Stimulated activated CD4-positive, alpha-beta T cell treated with anti-CD3 and anti-CD28 coated beads, Interleukin-2, amount 100 ng/mL, for 48 hours (primary cell): ENCODE data around the gene QRFP.

Source experiments
- DNase-seq, 2 donors: peaks; one replicate each; pipeline ENCODE4 v3.0.0-alpha.2; 2020

The QRFP gene

GRCh38 chr9:130888146-130888885 is 8.3 kb downstream of the QRFP start:
- no peak for DNase-seq

DNA sequence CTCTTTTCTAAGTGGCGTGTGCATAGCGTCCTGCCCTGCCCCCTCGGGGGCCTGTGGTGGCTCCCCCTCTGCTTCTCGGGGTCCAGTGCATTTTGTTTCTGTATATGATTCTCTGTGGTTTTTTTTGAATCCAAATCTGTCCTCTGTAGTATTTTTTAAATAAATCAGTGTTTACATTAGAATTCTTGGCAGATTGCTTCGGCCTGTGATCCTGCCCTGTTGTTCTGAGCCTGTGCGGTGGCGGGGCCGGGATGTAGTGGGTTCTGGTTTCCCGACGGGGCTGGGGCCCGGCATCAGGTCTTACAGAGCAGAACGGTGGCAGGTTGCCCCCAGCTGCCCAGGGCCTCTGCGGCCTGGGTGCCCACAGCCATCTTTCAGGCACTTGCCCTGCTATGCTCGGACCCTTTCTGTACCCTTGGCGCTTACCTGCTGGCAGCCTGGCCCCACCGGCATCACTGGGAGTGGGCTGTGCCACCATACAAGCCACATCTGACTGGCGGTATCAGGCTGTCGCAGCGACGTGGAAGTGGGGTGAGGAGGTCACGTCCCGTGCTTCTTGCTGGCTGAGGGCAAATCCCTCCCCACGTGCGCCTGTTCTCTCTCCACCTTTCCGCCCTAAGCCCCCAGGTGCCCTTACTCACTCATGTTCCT is 9.0 kb downstream of the QRFP start:
- DNase-seq, result no peak

- no peak for DNase-seq
These were observed 9.6 kb downstream of the QRFP start for GRCh38 chr9:130886981-130887380.

- DNase-seq, result no peak
These were observed 10.9 kb downstream of the QRFP start for GRCh38 chr9:130885484-130886375.

DNA sequence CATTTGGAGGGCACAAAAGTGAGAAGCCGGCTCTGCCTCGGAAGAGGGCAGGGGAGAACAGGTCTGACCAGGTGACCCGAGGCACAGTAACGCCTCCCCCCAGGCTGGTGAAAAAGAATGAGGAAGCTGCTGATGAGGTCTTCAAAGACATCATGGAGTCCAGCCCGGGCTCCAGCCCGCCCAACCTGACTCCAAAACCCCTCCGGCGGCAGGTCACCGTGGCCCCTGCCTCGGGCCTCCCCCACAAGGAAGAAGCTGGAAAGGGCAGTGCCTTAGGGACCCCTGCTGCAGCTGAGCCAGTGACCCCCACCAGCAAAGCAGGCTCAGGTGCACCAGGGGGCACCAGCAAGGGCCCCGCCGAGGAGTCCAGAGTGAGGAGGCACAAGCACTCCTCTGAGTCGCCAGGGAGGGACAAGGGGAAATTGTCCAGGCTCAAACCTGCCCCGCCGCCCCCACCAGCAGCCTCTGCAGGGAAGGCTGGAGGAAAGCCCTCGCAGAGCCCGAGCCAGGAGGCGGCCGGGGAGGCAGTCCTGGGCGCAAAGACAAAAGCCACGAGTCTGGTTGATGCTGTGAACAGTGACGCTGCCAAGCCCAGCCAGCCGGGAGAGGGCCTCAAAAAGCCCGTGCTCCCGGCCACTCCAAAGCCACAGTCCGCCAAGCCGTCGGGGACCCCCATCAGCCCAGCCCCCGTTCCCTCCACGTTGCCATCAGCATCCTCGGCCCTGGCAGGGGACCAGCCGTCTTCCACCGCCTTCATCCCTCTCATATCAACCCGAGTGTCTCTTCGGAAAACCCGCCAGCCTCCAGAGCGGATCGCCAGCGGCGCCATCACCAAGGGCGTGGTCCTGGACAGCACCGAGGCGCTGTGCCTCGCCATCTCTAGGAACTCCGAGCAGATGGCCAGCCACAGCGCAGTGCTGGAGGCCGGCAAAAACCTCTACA is 11.8 kb downstream of the QRFP start:
- no peak for DNase-seq

DNA sequence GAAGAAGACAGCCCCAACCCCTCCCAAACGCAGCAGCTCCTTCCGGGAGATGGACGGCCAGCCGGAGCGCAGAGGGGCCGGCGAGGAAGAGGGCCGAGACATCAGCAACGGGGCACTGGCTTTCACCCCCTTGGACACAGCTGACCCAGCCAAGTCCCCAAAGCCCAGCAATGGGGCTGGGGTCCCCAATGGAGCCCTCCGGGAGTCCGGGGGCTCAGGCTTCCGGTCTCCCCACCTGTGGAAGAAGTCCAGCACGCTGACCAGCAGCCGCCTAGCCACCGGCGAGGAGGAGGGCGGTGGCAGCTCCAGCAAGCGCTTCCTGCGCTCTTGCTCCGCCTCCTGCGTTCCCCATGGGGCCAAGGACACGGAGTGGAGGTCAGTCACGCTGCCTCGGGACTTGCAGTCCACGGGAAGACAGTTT is 12.5 kb downstream of the QRFP start:
- DNase-seq, result no peak

DNA sequence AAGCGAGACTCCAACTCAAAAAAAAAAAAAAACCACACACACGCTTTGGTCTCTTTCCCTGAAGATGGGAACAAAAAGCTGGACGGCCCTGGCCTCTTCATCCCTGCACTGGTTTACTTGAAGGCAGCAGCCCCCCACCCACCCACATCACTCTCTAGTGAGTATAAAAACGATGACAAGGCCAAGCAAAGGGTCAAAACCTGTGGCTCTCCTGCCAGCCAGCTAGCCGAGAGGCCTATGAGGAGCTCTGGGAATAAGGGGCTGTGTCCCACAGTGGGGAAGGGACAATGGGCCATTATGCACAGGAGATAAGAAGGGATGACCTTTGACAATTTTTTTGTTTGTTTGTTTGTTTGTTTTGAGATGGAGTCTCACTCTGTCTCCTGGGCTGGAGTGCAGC is 13.1 kb downstream of the QRFP start:
- no peak for DNase-seq

DNA sequence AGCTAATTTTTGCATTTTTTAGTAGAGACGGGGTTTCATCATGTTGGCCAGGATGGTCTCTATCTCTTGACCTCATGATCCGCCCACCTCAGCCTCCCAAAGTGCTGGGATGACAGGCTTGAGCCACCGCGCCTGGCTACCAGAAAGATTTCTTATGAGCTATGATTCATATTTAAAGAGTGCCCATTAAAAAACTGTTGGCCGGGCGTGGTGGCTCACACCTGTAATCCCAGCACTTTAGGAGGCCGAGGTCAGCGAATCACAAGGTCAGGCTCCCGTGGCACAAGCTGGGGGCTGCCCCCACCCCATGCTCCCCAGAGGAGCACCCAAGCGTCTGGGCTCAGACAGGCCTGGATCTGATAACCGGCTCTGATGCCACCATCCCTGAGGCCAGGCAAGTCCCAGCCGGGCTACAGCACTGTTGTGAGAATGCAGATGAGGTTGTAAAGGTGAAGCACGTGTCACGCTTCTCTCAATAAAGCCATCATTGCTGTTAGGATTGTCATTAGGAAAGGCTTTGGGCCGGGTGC is 13.9 kb downstream of the QRFP start:
- no peak for DNase-seq

- no peak for DNase-seq
These were observed 15.1 kb downstream of the QRFP start for GRCh38 chr9:130881516-130881915.

- DNase-seq, result no peak
These were observed 15.9 kb downstream of the QRFP start for GRCh38 chr9:130880599-130881220.

- DNase-seq, result no peak
These were observed 16.7 kb downstream of the QRFP start for GRCh38 chr9:130879863-130880411.

DNA sequence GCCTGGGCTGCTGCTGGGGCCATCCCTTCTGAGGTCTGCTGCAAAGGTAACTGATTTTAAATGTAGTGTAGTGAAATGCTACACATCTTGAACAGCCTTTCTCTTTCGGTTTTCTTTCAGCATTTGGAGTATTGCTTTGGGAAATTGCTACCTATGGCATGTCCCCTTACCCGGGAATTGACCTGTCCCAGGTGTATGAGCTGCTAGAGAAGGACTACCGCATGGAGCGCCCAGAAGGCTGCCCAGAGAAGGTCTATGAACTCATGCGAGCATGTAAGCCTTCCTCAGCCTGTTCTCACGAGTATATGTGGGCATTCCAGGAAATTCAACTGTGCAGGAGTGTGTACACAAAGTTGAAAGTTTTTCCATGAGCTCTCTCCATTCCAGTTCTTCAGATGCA is 18.3 kb downstream of the QRFP start:
- no peak for DNase-seq

DNA sequence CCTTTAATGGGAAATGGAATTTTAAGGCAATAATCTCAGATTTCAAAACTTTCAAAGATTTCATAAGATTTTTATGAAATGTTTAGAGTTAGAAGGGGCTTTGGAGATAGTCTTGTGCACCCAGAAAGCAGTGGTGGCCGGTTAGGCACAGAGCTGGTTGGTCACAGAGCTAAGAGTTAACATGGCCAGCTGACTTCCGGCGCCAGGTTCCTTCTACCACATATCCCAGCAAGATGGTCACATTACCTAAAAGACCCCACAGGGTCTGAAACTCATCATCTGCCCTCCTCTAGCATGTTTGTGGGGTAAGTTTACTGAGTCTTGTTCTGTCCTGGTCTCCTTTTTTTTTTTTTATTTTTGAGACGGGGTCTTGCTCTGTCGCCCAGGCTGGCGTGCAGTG is 19.3 kb downstream of the QRFP start:
- DNase-seq, result no peak

DNA sequence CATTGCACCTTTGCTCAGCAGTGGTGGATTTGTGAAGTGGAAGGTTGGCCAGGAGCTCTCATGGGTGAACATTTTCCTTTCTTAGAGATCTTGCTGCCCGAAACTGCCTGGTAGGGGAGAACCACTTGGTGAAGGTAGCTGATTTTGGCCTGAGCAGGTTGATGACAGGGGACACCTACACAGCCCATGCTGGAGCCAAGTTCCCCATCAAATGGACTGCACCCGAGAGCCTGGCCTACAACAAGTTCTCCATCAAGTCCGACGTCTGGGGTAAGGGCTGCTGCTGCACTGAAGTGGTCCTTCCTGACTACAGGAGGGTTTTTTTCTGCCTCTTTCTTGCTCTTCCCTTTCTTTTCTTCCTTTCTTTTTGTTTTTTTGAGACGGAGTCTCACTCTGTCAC is 21.8 kb downstream of the QRFP start:
- DNase-seq, result no peak

DNA sequence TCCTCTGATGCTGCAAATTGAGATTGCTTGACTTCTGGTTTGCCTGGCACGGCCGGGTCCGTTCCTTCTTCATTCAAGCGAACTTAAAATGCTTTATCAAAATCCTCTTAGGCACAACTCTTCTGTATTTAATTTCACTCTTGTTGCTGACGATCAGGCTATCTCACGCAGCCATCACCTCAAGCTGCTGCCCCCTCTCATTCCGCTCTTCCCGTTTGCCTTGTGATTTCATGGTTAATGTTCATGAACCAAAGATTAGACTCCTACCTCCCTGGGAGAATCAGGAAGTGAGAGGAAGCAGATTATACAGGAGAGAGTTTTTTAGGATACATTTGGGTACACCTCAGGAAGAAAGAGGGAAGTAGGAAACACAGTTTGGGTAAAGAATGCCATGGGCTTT is 22.6 kb downstream of the QRFP start:
- DNase-seq, result no peak

DNA sequence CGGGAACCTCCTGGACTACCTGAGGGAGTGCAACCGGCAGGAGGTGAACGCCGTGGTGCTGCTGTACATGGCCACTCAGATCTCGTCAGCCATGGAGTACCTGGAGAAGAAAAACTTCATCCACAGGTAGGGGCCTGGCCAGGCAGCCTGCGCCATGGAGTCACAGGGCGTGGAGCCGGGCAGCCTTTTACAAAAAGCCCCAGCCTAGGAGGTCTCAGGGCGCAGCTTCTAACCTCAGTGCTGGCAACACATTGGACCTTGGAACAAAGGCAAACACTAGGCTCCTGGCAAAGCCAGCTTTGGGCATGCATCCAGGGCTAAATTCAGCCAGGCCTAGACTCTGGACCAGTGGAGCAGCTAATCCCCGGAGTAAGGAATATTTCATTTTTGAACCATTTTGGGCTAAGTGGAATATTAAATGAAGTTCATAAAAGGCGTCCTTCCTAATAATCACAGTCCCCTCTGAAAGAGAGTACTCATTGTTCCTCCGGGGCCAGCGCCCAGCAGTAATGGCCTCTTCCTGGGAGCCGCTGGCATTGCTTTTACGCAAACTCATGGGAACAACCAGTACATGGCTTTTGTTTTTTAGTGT is 23.6 kb downstream of the QRFP start:
- DNase-seq, result no peak

DNA sequence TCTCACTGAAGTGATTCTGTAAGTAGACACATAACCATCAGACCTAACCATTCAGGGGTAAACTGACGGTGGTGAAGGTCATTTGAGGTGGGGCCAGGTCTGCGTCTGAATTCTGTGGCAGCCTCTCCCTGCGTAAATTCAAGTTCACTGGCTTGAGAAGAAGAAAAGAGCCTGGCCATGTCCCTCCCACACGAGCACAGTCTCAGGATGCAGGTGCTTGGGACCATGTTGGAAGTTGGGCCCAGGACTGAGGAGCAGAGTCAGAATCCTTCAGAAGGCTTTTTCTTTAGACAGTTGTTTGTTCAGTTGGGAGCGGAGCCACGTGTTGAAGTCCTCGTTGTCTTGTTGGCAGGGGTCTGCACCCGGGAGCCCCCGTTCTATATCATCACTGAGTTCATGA is 24.1 kb downstream of the QRFP start:
- DNase-seq, result no peak

- no peak for DNase-seq
These were observed 24.5 kb downstream of the QRFP start for GRCh38 chr9:130872093-130872492.

DNA sequence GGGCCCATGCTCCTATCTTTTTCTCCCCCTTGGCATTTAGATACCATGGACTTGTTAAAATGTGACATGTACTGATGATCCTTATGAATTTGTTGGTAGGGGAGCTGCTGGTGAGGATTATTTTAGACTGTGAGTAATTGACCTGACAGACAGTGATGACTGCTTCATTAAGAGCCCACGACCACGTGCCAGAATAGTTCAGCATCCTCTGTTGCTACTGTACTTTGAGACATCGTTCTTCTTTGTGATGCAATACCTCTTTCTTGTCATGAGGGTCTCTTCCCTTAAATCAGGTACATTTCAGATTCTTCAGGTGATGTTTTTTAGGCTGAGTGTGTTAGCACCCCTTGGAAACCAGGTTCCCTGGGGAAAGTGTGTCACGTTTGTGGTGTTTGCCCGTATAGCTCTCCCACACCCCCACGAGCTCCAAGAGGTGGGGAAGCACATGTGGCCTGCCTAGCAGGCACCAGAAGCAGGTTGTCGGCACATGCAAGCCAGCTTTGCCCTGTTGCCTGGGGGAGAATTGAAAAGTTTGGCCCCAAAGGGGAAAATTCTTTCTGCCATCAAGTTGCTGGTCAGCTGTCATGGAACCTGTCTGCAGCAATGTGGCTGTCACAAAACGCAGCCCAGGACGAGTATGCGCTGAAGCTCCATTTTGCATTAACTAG is 25.1 kb downstream of the QRFP start:
- no peak for DNase-seq
